ENCODE data around the gene GPX4.

Gene GPX4

DNA sequence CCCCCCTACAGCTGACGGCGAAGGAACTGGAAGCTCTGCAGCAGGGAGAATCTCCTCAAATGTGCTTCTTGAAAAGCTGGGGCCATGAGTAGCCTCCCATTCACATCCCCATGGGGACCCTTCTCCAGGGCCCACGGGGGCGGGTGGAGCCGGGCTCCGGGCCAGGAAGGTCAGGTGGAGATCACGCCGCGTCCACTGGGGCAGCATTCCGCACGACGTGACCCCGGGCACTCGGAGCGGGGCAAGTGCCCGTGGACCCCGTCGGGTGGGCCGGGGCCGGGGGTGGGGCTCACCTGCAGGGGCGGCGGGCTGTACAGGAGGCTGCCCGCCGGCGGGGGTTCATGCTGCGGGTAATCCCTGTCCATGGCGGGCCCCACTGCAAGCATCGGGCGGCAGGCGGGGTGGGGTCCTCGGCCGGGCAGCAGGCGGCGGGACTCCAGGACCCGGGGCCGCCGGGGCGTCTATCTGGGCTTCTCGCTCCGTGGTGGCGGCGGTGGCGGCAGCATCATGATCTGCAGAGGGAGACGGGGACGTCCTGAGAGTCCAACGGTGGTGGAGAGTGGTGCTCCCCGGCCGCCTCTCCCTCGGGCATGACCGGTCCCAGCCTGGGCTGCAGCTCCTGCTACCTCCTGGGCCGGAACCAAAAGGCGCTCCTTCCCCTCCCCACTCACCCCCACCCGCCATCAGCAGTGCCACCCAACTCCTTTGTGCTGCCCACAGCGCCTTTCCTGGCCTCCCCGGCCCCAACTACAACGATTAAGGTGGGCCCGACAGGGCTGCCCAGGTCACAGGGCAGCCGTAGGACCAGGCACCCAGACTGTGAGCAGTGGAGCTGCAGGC is 50.3 kb downstream of the GPX4 start:
- DNase-seq, result no peak

DNA sequence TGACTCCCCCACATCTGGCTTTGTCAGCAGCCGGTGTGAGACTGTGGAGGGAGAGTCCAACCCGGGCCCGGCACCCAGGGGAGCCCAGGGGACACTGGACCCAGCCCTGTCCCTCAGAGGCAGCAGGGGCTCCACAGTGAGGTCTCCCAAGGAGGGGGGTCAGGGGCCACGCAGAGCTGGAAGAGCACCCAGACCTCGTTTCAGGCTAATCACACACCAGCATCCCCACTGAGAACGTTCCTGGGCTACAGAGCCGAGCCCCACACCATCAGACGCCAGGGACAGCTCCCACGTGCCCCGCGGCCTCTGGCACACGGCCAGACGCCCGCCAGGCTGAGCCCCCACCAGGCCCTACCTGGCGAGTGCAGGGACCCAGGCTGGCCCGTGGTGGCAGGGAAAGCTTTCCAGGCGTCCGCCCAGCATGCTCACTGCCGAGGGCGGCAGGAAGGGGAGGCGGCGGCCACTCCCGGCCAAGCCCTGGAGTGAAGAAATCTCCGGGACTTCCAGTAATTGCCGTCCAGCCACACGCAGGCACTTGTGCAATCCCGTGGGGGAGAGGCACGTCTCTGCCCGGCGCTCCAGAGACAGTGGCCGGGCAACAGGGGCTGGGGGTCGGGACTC is 51.0 kb downstream of the GPX4 start:
- DNase-seq, result peak; percentile 21

GRCh38 chr19:1155352-1156304 is 51.8 kb downstream of the GPX4 start:
- no peak for DNase-seq

Measured in eye (tissue), 1 donor.